ENCODE measurements around the gene PPP1R36.

Gene PPP1R36

DNA sequence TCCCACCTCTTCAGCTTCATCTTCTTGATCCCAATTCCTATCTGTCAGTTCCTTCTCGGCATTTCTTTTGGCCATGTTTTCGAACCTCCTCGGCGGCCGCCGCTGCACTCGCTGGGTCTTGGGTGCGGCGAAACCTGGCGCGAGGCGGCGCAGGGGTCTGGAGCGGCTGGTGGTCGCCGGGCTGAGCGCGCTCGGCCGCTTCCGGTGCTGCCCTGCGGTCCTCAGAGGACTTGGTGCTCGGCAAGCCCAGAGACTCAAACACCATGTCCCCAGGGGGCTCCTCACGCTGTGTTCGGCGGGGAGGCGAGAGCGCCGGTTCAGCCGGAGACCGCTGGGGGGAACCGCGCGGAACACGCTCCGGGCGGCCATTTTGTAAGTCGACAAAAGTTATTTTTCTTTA lies 51.8 kb downstream of the PPP1R36 start:
- Histone ChIP-seq H3K9ac (ENCODE audit: low read depth, low read length) (no peak overlapping the region), H3K4me1 (ENCODE audit: insufficient read depth, low read length) (no peaks in the 10 kb centered on the region), H3K9me3 (ENCODE audit: insufficient read depth, low read depth, low read length) (no peaks in the 10 kb centered on the region), H3K36me3 (ENCODE audit: insufficient read depth, low read length) (no peaks in the 10 kb centered on the region), H3K27ac (ENCODE audit: low read depth, low read length) (no peak overlapping the region), H3K4me3 (ENCODE audit: low read length) (no peak overlapping the region), H3K27me3 (ENCODE audit: insufficient read depth, low read length) (no peaks in the 10 kb centered on the region)
- 97% methylated on average over 38 of the region's 38 CpGs for WGBS

DNA sequence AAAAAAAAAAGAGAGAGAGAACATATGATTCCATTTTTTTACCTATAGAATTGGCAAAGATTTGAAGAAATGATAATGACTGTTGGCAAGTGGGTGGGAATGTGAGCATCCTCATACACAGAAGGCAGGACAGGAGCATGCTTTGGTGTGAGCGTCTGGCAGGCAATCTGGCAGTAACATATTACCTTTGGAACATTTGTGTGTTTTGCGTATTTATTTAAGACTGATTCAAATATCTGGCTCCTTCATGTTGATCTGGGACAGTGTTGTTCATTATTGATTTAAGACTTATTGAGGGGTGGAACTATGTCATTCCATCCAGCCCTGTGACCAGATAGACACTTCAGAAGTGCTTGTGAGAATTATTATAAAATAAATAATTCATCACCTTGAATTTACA lies 53.1 kb downstream of the PPP1R36 start:
- WGBS, result 97% methylated on average over 2 of the region's 2 CpGs
- Histone ChIP-seq H3K9ac (ENCODE audit: low read depth, low read length) (no peak overlapping the region), H3K4me3 (ENCODE audit: low read length) (no peak overlapping the region), H3K36me3 (ENCODE audit: insufficient read depth, low read length) (no peaks in the 10 kb centered on the region), H3K4me1 (ENCODE audit: insufficient read depth, low read length) (no peaks in the 10 kb centered on the region), H3K27me3 (ENCODE audit: insufficient read depth, low read length) (no peaks in the 10 kb centered on the region), H3K27ac (ENCODE audit: low read depth, low read length) (no peak overlapping the region), H3K9me3 (ENCODE audit: insufficient read depth, low read depth, low read length) (no peaks in the 10 kb centered on the region)

DNA sequence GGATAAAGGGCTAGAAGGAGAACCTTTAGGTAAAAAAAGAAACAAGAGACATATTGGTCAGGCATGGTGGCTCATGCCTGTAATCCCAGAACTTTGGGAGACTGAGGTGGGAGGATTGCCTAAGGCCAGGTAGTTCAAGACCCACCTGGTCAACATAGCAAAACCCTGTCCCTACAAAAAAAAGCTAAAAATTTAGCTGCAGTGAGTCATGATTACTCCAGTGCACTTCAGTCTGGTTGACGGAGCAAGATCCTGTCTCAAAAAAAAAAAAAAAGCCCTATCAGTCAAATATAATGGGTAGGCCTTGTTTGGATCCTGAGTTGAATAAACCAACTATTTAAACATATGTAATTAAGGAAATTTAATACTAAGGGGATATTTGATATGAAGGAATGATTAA lies 54.2 kb downstream of the PPP1R36 start:
- H3K4me3 ChIP-seq (ENCODE audit: low read length), result no peak overlapping the region
- no peak overlapping the region for H3K9ac ChIP-seq (ENCODE audit: low read depth, low read length)
- no peak overlapping the region for H3K27ac ChIP-seq (ENCODE audit: low read depth, low read length)
- no peaks in the 10 kb centered on the region for H3K27me3 ChIP-seq (ENCODE audit: insufficient read depth, low read length)
- H3K36me3 ChIP-seq (ENCODE audit: insufficient read depth, low read length), result no peaks in the 10 kb centered on the region
- 100% methylated on average over 1 of the region's 1 CpG for WGBS
- no peaks in the 10 kb centered on the region for H3K9me3 ChIP-seq (ENCODE audit: insufficient read depth, low read depth, low read length)
- no peaks in the 10 kb centered on the region for H3K4me1 ChIP-seq (ENCODE audit: insufficient read depth, low read length)

DNA sequence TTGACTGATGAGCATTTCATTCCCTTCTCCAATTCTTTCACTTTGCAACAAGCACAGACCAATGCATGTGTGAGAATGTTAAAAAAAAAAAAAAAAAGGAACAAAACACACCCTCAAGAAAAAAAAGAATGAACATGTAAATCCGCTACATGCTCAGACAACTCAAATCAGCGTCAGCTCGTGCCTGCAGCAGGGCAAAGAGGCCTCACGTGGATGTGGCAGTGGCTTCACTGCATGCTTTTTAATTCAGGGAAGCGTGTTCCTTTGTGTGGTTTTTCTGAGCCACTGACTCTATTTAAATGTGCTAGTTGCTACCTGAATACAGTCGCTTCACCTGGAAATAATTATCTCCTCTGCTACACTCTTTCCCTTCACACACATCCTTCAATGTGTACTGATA lies 55.1 kb downstream of the PPP1R36 start:
- H3K9me3 ChIP-seq (ENCODE audit: insufficient read depth, low read depth, low read length), result no peaks in the 10 kb centered on the region
- H3K4me1 ChIP-seq (ENCODE audit: insufficient read depth, low read length), result no peaks in the 10 kb centered on the region
- 90% methylated on average over 6 of the region's 6 CpGs for WGBS
- no peak overlapping the region for H3K4me3 ChIP-seq (ENCODE audit: low read length)
- H3K27ac ChIP-seq (ENCODE audit: low read depth, low read length), result no peak overlapping the region
- no peaks in the 10 kb centered on the region for H3K27me3 ChIP-seq (ENCODE audit: insufficient read depth, low read length)
- H3K9ac ChIP-seq (ENCODE audit: low read depth, low read length), result no peak overlapping the region
- no peaks in the 10 kb centered on the region for H3K36me3 ChIP-seq (ENCODE audit: insufficient read depth, low read length)

DNA sequence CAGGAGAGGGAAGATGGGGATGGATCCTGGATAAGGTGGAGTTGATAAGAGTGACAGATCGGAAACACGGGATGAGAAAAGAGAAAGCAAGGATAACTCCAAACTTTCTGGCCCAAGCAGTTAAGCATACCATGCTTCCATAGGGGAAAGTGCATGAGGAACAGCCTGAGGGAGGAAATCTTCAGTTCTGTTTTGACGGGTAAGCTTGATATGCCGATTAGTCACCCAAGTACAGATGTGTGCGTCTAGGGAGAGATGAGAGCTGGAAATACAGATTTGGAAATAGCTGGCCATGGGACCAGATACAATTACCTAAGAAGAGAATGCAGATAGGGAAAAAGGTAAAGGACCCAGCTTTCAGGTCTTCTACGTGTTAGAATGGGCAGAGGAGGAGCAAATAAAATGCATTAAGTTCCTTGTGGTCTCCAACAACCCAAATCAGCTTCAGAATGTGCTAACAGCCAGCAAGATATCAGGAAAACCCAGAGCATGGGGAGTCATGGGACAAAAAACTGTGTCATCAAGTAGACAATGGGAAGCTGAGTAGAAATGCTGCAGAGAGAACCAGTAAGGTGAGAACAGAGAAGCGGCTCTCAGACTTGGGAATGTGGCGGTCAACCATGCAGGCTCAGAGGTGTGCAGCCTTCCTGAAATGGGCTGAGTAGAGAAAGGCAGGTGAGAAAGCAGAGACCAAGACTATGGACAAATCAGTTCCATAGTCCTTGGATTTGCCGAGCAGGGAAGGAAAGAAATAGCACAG lies 56.3 kb downstream of the PPP1R36 start:
- Histone ChIP-seq H3K4me3 (ENCODE audit: low read length) (no peak overlapping the region), H3K27me3 (ENCODE audit: insufficient read depth, low read length) (no peaks in the 10 kb centered on the region), H3K4me1 (ENCODE audit: insufficient read depth, low read length) (no peaks in the 10 kb centered on the region), H3K9me3 (ENCODE audit: insufficient read depth, low read depth, low read length) (no peaks in the 10 kb centered on the region), H3K36me3 (ENCODE audit: insufficient read depth, low read length) (no peaks in the 10 kb centered on the region), H3K27ac (ENCODE audit: low read depth, low read length) (no peak overlapping the region), H3K9ac (ENCODE audit: low read depth, low read length) (no peak overlapping the region)
- 88% methylated on average over 9 of the region's 9 CpGs for WGBS

DNA sequence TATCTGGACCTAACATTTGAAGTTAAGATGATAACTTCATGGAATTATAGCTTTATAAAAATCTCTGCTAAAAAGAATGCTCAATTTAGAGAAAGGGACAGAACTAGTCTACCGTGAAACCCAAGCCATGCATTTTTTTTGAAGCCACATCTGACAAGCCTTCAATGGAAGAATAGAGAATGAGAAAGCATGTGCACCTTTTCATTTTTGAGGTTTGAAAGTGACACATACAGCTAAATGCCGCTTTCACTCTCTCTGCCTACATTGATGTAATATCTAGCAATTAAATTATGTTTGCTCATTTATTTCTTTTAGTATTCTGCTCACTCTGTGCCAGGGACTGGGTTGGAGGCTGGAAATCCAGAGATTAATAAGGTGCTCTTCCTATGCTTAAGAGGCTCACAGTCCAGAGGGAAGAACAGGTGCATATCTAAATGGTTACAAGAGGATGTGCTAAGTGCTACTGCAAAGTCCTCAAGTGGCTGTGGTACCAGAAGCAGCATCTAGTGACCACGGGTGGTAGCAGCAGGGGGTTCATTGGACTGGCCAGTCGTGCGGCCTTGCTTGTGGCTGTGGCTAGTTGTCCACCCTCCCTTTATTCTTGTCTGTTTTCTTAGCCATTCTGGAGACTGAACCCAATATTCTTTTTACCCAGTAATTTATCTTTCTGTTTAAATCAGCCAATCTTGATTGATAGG lies 60.4 kb downstream of the PPP1R36 start:
- Histone ChIP-seq H3K9me3 (ENCODE audit: insufficient read depth, low read depth, low read length) (no peaks in the 10 kb centered on the region), H3K36me3 (ENCODE audit: insufficient read depth, low read length) (no peaks in the 10 kb centered on the region), H3K4me1 (ENCODE audit: insufficient read depth, low read length) (peaks cover 5% of the 10 kb centered on the region; the same call in 1 of the 2 replicates), H3K4me3 (ENCODE audit: low read length) (no peak overlapping the region), H3K9ac (ENCODE audit: low read depth, low read length) (no peak overlapping the region), H3K27ac (ENCODE audit: low read depth, low read length) (no peak overlapping the region), H3K27me3 (ENCODE audit: insufficient read depth, low read length) (no peaks in the 10 kb centered on the region)
- WGBS, result 83% methylated on average over 5 of the region's 5 CpGs

DNA sequence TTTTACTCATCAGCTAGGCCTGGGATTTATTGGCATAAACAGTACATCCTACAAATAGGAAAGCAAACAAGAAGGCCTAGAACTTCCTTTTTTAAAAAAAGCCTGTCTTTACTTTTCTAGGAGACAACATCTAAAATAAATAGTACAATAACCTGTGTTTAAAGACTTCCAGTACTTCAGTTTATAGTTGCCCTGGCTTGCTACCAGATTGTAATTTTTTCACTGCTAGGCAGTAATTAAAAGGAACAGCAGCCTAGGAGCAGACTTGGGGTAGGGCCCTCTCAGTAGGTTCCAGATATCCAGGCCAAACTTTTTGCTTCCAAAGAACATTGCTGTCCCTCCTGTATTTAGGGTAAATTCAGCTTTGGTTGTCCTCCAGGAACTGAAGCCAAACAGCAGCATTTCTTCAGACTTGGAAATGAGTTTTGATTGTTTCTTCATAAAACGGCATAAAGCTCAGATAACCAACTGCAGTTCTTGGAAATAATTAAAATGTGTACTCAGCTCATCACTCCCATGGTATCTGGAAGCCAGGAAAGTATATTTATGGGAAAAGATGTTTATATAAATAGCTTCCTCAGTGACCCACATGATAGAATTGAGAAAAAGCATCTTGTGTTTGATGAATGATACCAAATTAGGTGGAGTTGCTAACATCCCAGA lies 61.7 kb downstream of the PPP1R36 start:
- no peaks in the 10 kb centered on the region for H3K27me3 ChIP-seq (ENCODE audit: insufficient read depth, low read length)
- 89% methylated on average over 1 of the region's 1 CpG for WGBS
- H3K27ac ChIP-seq (ENCODE audit: low read depth, low read length), result no peak overlapping the region
- H3K36me3 ChIP-seq (ENCODE audit: insufficient read depth, low read length), result no peaks in the 10 kb centered on the region
- no peak overlapping the region for H3K4me3 ChIP-seq (ENCODE audit: low read length)
- no peak overlapping the region for H3K9ac ChIP-seq (ENCODE audit: low read depth, low read length)
- H3K9me3 ChIP-seq (ENCODE audit: insufficient read depth, low read depth, low read length), result no peaks in the 10 kb centered on the region
- peaks cover 5% of the 10 kb centered on the region; the same call in 1 of the 2 replicates for H3K4me1 ChIP-seq (ENCODE audit: insufficient read depth, low read length)

DNA sequence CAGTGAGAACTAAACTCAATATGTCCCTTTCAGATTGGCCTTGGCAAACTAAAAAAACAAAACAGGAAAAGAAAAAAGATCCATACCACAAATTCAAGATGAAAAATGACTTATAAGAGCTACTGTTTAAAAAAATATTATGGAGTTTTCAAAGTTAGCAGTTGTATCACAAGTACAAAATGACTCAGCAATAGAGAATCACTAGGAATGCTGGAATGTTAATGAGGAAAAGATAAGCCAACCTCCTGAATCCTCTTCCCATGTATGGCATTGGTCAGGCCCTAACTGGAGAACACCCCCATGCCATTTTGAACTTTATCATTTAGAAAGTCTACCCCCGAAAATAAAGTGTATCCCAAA lies 62.2 kb downstream of the PPP1R36 start:
- no peaks in the 10 kb centered on the region for H3K9me3 ChIP-seq (ENCODE audit: insufficient read depth, low read depth, low read length)
- no peak overlapping the region for H3K27ac ChIP-seq (ENCODE audit: low read depth, low read length)
- no CpG with 5 or more reads among the region's 1 CpG for WGBS

DNA sequence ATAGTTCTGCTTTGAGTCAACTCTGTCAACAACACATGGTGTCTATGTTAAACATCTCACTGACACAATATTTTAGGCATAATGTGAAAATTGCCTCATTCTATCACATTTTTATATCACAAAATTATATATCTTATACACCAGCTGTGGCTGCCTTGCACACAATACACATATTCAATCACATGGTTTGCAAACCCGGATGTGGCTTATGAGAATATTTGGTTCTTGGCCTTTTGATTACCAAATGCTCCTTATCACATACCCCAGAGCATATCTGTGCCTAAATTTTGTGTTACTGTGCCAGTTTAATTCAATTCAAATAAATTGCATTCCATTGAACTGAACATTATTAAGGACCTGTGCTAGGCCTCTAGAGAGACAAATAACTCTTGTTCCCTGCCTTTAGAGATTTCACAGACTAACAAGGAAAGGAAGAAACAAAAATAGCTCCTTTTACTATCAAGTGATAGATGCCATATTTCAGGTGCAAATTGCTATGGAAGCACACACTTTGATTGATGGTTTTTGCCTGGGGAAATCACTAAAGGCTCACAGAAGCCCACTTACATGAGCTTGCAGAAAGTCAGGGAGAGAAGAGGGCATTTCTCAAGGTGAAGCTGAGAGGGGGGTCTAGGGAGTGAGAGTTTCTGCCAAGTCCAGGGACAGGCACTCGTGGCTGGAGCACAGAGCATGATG lies 63.4 kb downstream of the PPP1R36 start:
- Histone ChIP-seq H3K9ac (ENCODE audit: low read depth, low read length) (no peak overlapping the region), H3K4me1 (ENCODE audit: insufficient read depth, low read length) (peaks cover 5% of the 10 kb centered on the region; the same call in 1 of the 2 replicates), H3K4me3 (ENCODE audit: low read length) (no peak overlapping the region), H3K27me3 (ENCODE audit: insufficient read depth, low read length) (no peaks in the 10 kb centered on the region), H3K9me3 (ENCODE audit: insufficient read depth, low read depth, low read length) (no peaks in the 10 kb centered on the region), H3K27ac (ENCODE audit: low read depth, low read length) (no peak overlapping the region), H3K36me3 (ENCODE audit: insufficient read depth, low read length) (no peaks in the 10 kb centered on the region)
- 97% methylated on average over 2 of the region's 2 CpGs for WGBS

More for the DNA sequence above, 62.2 kb downstream of the PPP1R36 start:
- H3K4me3 ChIP-seq (ENCODE audit: low read length), result no peak overlapping the region
- H3K9ac ChIP-seq (ENCODE audit: low read depth, low read length), result no peak overlapping the region
- peaks cover 5% of the 10 kb centered on the region; the same call in 1 of the 2 replicates for H3K4me1 ChIP-seq (ENCODE audit: insufficient read depth, low read length)
- H3K27me3 ChIP-seq (ENCODE audit: insufficient read depth, low read length), result no peaks in the 10 kb centered on the region
- no peaks in the 10 kb centered on the region for H3K36me3 ChIP-seq (ENCODE audit: insufficient read depth, low read length)

DNA sequence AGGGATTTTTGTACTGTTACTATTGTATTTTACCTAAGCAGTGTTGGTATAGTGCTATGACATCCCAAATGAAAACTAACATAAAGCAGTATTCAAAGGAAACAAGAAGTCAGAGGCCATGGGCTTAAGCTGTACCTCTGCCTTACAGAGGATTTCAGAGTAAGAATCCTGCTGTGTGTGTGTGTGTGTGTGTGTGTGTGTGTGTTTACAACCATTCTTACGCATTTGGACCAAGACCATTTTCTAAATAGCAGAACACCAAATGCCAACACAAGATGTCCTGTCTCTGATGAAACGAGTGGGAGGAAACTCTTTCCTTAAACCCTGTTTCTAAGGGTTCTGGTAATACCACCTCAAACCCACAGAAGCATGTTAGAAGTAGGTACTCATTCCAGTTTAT lies 64.4 kb downstream of the PPP1R36 start:
- Histone ChIP-seq H3K9ac (ENCODE audit: low read depth, low read length) (no peak overlapping the region), H3K4me3 (ENCODE audit: low read length) (no peak overlapping the region), H3K4me1 (ENCODE audit: insufficient read depth, low read length) (peaks cover 5% of the 10 kb centered on the region; the same call in 1 of the 2 replicates), H3K9me3 (ENCODE audit: insufficient read depth, low read depth, low read length) (no peaks in the 10 kb centered on the region), H3K27ac (ENCODE audit: low read depth, low read length) (no peak overlapping the region), H3K36me3 (ENCODE audit: insufficient read depth, low read length) (no peaks in the 10 kb centered on the region), H3K27me3 (ENCODE audit: insufficient read depth, low read length) (no peaks in the 10 kb centered on the region)
- 93% methylated on average over 2 of the region's 2 CpGs for WGBS

Data from HUES64 (cell line).